Activated CD8-positive, alpha-beta memory T cell treated with anti-CD3 and anti-CD28 coated beads, Interleukin-2, amount 50 U/mL, for 24 hours (primary cell): ENCODE results near the gene KCNN1.
"Not testable (repeated sequence)": the region's sequence is repeated elsewhere in the genome, so short reads cannot be mapped to it uniquely, and the experiment has no call there.

Experiments
- DNase-seq: peaks from one replicate; pipeline ENCODE4 v3.0.0-alpha.2; 2020; ENCODE audit errors: extremely low read depth

Gene KCNN1

GRCh38 chr19:18000915-18001776, 34.2 kb downstream of the KCNN1 start:
- peak; percentile 76 for DNase-seq

GRCh38 chr19:18001777-18002345, 35.0 kb downstream of the KCNN1 start:
- no peak for DNase-seq

DNA sequence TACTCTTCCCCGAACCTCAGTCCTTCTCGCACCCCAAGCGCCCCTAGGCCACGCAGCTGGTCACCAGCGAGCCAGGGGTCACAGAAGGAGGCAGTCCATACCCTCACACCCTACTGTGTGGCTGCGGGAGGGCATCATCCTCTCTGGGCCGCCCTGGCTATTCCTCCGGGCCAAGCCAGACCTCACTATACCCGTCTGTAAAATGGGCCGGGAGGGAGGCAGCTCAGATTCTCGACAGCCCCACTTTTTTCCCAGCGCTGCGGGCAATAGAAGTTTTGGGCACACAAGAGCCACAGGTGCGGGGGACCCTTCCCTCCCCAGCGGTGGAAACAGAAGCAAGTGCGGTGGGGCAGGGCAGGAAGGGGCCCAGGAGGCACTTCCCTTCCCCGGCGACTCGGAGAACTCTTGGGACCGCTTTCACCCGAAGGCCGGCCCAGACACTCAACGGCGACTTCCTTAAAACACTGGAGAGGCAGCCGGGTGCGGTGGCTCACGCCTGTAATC, 35.5 kb downstream of the KCNN1 start:
- DNase-seq: no peak

DNA sequence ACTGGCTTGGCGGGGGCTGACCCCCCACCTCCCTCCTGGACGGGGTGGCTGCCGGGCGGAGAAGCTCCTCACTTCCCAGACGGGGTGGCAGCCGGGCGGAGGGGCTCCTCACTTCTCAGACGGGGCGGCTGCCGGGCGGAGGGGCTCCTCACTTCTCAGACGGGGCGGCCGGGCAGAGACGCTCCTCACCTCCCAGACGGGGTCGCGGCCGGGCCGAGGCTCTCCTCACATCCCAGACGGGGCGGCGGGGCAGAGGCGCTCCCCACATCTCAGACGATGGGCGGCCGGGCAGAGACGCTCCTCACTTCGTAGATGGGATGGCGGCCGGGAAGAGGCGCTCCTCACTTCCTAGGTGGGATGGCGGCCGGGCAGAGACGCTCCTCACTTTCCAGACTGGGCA, 38.8 kb downstream of the KCNN1 start:
- not testable (repeated sequence) for DNase-seq

- DNase-seq: no peak
Observed at GRCh38 chr19:18007044-18007916, 40.4 kb downstream of the KCNN1 start.

DNA sequence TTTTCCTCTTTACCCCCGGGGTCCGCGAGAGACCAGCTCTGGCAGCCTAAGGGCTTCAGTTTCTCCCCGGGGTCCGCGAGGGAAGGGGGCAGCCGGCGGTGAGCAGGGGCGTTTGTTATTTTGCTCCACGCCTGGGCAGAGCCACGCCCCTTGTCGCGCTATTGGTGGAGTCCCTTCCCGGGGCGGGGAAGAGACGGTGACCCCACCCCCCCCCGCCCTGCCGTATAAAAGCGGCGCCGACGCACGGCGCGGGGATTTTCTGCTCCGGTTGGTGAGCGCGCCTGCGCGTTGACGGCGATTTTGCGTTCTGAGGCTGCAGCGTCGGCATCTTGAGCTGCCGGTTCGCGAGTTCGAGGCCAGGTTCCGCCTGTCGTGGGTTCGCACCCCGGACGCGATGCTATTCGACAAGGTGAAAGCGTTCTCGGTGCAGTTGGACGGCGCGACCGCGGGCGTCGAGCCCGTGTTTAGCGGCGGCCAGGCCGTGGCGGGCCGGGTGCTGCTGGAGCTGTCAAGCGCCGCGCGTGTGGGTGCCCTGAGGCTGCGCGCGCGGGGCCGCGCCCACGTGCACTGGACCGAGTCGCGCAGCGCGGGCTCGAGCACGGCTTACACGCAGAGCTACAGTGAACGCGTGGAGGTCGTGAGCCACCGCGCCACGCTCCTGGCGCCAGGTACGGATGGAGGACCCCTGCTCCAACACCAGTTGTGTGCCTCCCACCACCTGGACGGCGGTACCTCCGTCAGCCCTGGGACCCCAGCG, 41.2 kb downstream of the KCNN1 start, which contains the start of gene ARRDC2:
TSS of gene ARRDC2 (plus strand) at position 254 of the 757 bp plus-strand sequence. CDS start at position 395, 141 bp downstream.
- DNase-seq: peak; percentile 64

- no peak for DNase-seq
Observed at GRCh38 chr19:18008814-18009213, 41.9 kb downstream of the KCNN1 start.

- no peak for DNase-seq
Observed at GRCh38 chr19:18009412-18010066, 42.6 kb downstream of the KCNN1 start.

GRCh38 chr19:18010149-18010548, 43.2 kb downstream of the KCNN1 start:
- DNase-seq: no peak

DNA sequence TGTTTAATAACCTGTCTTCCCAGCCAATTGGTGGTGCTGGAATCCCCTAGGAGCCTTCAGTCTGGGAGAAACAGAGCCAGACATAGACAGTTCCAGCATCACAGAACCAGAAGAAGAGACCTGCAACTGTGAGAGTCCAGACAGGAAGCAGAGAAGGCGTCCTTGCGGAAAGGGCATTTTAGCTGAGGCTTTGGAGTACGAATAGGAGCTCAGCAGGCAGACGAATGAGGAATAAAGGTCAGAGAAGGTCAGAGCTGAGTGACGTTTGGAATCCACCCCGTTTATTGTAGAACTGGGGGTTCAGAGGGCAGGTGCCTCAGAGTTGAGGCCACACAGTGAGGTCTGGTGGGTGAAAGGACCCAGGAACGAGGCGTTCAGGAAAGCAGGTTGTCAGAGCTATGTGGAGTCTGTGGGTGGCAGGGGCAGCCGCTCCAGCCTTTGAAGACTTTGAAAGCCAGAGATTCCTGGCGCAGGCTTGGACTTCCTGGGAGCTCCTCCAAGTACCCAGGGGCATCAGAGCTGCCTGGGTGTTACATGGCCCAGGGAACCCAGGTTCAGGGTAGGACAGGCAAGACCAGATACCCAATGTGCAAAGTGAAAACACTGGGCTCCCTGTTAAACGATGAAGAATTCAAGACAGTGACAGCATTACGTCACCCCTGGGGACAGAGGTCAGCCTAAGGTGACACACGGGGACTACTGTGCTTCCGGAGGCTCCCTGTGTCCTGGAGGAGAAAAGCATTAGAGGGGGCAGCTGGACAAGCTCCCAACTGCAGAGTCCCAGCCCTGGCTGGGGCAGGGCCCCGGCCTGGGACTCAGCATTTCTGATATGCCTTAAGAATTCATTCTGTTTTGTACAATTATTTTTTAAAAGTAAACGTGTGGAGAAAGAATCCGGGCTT, 46.6 kb downstream of the KCNN1 start:
- no peak for DNase-seq

GRCh38 chr19:18014197-18014596, 47.3 kb downstream of the KCNN1 start:
- DNase-seq: no peak

DNA sequence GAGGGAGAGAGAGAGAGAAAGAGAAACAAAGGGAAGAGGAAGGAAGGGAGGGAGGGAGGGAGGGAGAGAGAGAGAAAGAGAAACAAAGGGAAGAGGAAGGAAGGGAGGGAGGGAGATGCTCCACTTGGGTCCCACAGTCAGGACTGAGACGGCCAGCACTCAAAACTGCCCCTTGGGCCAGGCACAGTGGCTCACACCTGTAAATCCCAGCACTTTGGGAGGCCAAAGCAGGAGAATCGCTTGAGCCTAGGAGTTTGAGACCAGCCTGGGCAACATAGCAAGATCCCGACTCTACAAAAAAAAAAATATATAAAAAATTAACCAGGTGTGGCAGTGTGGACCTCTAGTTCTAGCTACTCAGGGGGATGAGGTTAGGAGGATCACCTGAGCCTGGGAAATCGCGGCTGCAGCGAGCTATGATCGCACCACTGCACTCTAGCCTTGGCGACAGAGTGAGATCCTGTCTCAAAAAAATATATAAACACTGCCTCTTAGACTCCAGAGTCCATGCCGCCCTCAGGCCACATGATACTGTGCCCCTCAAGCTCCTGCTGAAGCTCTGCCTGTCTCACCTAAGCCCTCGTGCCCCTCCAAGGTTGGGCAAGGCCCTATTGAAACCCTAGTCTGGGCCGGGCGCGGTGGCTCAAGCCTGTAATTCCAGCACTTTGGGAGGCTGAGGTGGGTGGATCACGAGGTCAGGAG, 49.5 kb downstream of the KCNN1 start:
- no peak for DNase-seq

- no peak for DNase-seq
Observed at GRCh38 chr19:18017275-18018083, 50.6 kb downstream of the KCNN1 start.

GRCh38 chr19:18020212-18021085, 53.5 kb downstream of the KCNN1 start:
- DNase-seq: no peak

GRCh38 chr19:18021121-18021755, 54.3 kb downstream of the KCNN1 start:
- DNase-seq: no peak

DNA sequence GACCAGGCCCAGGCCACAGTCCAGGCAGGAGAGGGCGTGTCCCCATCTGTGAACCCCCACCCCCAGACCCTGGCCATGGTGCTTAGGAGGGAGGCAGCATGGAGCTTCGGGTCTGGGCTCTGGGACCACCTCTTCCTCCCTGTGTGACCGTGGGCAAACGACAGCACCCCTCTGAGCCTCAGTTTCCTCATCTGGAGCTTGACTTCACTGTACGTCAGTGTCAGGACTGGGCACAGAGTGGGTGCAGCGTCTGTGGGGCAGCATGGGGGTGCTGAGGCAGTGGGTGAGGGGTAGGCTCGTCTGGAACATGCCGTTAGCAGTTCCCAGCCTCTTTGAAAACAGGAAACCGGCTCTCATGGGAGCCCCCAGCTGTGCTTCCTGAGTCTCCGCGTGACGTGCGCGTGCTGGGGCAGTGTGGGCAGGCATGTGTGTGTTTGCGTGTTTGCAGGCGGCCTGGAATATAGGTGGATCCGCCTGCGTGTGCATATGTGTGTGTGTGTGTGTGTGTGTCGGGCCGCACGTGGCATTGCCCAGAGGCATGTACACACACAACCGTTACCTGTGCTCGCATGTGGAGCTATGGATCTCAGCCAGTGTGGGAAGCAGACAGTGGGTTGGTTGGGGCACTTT, 56.8 kb downstream of the KCNN1 start:
- no peak for DNase-seq
